Posterior cingulate gyrus (tissue), 11 donors: ENCODE measurements around the gene TUBGCP3.
"Not testable (repeated sequence)": the region's sequence is repeated elsewhere in the genome, so short reads cannot be mapped to it uniquely, and the experiment has no call there.

ENCODE experiments used
- DNase-seq, 10 donors: peaks; one replicate each; pipeline versions ENCODE4 v3.0.0 to v3.0.0-alpha.2; 2020 to 2021; ENCODE audit warnings: mixed read lengths in 3 of 10
- intact Hi-C: fragments of 100-400 bp; cut with DNase I; formaldehyde crosslinking; loops from one replicate; pipeline ENCODE4 v1.15.1; 2023

The TUBGCP3 gene, protein sequence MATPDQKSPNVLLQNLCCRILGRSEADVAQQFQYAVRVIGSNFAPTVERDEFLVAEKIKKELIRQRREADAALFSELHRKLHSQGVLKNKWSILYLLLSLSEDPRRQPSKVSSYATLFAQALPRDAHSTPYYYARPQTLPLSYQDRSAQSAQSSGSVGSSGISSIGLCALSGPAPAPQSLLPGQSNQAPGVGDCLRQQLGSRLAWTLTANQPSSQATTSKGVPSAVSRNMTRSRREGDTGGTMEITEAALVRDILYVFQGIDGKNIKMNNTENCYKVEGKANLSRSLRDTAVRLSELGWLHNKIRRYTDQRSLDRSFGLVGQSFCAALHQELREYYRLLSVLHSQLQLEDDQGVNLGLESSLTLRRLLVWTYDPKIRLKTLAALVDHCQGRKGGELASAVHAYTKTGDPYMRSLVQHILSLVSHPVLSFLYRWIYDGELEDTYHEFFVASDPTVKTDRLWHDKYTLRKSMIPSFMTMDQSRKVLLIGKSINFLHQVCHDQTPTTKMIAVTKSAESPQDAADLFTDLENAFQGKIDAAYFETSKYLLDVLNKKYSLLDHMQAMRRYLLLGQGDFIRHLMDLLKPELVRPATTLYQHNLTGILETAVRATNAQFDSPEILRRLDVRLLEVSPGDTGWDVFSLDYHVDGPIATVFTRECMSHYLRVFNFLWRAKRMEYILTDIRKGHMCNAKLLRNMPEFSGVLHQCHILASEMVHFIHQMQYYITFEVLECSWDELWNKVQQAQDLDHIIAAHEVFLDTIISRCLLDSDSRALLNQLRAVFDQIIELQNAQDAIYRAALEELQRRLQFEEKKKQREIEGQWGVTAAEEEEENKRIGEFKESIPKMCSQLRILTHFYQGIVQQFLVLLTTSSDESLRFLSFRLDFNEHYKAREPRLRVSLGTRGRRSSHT

DNA sequence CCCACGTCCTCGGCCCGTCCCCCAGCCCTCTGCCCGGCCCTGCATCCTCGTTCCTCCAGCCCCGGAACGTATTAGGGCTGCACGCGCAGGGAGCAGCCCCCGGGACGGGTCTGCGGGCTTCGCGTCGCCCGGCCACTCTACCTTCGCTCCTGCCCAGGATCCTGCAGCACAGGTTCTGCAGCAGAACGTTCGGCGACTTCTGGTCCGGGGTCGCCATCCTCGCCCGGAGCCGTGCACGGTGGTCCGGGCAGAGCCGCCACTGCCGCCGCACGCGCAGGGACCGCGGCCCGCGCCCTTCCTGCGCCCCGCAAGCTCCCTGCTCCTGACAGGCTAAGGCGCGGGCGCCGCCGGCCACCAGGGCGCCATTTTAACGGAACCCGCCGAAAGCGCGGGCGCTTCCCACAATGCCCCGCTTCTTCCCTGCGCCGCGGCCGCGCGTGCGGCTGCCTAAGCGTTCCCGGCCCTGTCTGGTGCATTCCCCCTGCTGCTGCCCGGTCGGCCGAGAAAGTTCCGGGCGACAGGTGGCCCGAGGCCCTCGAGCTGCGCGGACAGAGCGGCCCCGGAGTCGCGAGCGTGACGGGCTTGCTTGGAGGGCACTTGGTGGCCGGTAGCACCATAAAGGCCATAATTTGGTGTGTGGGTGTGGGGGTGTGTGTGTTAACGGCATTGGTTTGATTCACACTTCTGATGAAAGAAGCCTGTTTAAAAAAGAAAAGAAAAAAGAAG, at the start of gene TUBGCP3:
TSS of gene TUBGCP3 (minus strand) at position 390 of the 726 bp plus-strand sequence. CDS start at position 217, 173 bp downstream.
- intact Hi-C loops = loop anchor here (2.0 kb wide), 1 partner anchor 17 kb away; no protein-coding TSS in a partner anchor
- peak; percentile 73 to 96 (median 82) for DNase-seq

DNA sequence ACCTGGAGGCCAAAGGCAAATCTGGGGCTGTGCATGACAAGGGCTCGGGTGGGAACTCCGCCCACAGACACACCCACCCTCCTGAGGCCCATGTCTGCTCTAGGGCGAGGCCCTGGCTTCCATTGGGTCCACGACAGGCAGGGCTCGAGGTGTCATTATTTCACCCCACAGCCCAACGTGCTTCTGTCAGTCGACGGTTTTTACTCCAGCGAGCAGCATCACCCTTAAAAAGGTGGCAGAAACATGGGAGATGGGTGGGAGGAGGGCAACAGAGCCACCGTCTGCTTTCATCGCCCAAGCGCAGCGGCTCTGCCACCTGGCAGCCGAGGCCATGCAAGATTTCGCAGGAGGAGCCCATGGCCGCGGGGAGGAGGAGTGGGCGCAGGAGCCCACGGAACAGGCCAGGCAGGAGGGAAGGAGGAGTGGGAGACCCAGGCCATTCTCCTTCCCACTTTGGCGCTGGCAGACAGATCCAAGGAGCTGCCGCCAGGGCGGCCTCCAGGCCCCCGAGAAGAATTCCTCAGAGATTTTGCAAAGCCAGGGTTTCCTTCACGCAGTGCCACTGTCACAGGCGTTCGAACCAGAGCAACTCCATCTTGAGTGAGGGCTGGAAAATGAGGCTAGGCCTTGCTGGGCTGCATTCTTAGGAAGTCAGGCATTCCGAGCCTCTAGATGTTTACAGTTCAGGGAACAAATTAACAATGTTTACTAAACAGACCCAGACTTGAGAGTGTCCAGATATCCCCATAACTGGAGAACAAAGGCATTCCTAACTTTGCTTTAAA, 49.3 kb upstream of the TUBGCP3 start:
- intact Hi-C loops = no loop called here

DNA sequence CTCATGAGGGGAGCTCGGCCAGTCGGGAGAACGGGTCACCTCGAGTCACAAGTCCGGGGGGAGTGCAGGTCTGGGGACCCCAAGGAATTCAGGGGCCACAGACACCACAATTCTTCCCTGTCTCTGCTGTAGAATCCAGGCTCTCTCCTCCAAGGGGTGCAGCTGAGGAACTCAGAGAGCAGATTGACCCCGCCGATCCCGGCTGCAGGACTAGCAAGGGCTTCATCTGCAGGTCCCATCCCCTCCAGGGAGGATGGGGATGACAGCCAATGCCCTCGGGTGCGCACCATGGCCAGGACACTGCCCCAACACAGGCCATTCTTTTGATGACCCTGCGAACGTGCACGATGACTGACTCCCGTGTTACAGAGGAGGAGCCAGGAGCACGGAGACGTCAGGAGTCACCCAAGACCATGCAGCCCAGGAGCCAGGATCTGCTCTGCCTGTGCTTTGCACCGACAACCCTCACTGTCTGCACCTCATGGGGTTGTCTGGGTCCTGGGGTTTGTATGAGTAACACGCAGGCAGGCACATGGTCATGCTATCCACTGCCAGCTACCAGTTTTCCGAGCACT, 48.5 kb upstream of the TUBGCP3 start:
- intact Hi-C loops = no loop called here
- DNase-seq = no peak

More for the DNA sequence above, 49.3 kb upstream of the TUBGCP3 start:
- DNase-seq = no peak

DNA sequence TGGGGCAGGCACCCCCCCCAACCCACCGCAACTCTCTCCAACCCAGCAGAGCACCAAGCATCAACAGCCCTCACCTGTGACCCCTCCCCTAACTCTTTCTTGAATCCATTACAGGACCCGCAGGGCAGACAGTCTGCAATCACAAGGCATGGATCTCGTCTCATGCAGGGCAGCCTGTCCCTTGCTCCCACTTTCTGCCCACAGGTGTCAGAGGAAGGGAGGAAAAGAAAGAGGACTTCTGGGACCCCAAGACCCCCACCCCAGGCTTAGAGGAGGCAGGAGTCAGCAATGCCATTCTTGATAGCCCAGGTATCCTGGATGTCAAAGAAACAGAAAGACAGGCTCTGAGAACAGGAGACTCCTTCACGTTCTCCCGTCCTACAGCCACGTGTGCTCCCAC, 47.4 kb upstream of the TUBGCP3 start:
- intact Hi-C loops = no loop called here

DNA sequence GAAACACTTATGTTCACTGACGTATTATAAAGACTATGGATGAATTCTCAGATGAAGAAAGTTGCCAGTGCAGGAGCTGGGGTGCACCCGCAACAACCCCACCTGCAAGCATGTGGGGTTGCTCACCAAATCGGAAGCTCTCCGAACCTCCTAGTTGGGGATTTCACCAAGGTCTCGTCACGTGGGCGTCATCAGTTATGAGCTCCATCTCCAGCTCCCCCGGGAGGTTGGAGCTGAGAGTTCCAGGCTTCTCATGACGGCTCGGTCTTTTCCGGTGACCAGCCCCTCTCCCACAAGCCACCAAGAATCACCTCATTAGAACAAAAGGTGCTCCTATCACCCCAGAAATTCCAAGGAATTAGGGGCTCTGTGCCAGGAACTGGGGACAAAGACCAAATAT, 46.1 kb upstream of the TUBGCP3 start:
- intact Hi-C loops = no loop called here

More for the DNA sequence above, 47.4 kb upstream of the TUBGCP3 start:
- DNase-seq = no peak

DNA sequence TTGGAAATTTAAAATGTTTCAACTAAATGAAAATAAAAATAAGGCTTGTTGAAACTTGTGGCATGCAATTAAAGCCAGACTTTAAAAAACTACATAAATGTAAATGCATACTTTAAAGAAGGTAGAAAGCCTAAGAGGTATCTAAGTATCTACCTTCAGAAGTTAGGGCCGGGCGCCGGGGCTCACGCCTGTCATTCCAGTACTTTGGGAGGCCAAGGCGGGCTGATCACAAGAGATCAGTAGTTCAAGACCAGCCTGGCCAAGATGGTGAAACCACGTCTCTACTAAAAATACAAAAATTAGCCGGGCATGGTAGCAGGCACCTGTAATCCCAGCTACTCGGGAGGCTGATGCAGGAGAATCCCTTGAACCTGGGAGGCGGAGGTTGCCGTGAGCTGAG, 42.3 kb upstream of the TUBGCP3 start:
- DNase-seq = peak in 1 of 10 donors; percentile 35
- intact Hi-C loops = not testable (repeated sequence)

More for the DNA sequence above, 46.1 kb upstream of the TUBGCP3 start:
- DNase-seq = no peak

DNA sequence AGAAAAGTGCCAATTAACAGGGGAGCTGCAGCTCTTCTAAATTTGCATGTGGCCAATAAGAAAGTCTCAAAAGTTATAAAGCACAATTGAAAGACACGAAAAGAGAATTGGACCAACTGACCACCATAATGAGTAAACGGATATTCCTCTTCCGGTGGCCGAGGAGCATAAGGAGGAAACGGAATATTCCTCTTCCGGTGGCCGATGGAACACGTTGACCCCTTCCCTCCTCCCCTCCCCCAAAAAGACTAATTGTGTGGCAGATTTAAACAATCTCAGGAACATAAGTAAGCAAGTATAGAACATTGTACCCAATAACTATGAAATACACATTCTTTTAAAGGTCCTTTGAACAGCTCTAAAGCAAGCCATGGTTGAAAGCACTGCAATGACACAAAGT, 41.2 kb upstream of the TUBGCP3 start:
- DNase-seq = peak in 1 of 10 donors; percentile 7
- intact Hi-C loops = no loop called here

DNA sequence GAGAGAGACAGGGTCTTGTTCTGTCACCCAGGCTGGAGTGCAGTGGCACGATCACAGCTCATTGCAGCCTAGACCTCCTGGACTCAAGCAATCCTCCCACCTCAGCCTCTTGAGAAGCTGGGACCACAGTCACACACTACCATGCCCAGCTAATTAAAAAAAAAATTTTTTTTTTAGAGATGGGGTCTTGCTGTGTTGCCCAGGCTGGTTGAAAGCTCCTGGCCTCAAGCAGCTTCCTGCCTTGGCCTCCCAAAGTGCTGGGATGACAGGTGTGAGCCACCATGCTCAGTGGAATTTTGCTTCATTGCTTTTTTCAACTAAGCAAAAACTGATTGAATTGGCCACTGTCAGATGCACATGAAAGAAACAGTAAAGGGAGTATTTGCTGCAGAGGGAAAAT, 39.7 kb upstream of the TUBGCP3 start:
- peak in 1 of 10 donors; percentile 16 for DNase-seq
- intact Hi-C loops = not testable (repeated sequence)

DNA sequence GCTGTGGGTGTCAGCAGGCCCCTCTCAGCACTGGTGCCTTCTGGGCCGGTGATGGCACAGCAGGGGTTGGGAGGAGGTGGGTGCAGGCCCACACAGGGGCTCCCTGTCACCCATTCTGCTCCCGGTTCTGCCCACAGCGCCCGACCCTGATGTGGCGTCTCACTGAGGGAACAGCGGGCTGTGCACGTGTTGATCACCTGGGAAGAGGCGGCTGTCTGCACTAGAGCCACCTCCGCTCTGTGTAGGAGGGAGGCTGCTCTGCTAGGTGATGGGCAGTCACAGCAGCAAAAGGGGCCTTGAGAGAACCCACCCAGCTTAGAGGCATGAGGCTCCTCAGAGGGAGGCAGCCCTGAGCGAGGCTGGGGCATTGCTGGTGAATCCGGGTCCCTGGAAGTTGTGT, 39.2 kb upstream of the TUBGCP3 start:
- intact Hi-C loops = no loop called here
- DNase-seq = peak in 1 of 10 donors; percentile 50

DNA sequence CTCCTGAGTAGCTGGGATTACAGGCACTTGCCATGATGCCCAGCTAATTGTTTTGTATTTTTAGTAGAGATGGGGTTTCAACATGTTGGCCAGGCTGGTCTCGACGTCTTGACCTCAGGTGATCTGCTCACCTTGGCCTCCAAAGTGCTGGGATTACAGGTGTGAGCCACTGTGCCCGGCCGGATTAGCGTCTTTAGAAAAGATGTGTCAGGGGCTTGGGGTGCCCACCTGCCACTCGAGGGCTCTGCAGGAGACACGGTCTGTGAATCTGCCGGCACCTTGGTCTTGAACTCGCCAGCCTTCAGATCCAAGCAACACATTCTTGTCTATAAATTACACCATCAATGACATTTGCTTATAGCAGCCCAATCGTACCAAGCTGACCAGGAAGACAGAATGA, 38.8 kb upstream of the TUBGCP3 start:
- intact Hi-C loops = no loop called here
- DNase-seq = peak in 1 of 10 donors; percentile 29

DNA sequence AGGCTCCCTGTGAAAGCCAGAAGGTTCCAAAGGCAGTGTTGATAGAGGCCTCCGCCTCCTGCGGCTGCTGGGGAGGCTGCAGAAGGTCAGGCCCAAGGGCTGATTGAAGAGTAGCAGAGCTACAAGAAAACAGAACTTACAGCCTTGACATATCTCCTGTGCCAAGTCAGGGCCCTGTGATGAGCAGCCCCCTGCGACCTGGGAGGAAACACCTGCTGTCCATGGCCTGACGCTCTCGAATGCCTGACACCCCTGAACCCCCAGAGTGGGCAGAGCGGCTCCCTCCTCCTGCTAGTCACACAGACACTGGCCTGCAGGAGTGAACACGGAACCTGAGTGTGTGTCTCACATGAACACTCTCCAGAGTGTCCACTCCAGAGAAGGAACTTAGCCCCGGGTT, 38.2 kb upstream of the TUBGCP3 start:
- DNase-seq = peak in 1 of 10 donors; percentile 18
- intact Hi-C loops = no loop called here

DNA sequence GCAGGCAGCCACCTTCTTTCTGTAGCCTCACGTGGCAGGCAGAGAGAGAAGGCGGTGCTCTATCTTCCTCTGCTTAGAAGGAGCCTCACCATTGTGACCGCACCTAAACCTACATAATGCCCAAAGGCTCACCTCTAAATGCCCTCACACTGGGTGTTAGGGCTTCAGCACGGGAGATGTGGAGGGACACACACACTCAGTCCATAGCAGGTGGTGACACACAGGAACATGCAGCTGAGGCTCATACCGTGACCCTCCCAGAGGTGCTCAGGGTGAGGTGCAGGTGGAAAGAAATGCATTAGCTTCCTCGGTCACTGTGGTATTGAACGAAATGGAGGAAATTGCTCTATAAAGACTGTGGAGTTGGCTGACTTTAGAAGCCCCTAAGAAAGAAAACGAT, 37.7 kb upstream of the TUBGCP3 start:
- DNase-seq = no peak

DNA sequence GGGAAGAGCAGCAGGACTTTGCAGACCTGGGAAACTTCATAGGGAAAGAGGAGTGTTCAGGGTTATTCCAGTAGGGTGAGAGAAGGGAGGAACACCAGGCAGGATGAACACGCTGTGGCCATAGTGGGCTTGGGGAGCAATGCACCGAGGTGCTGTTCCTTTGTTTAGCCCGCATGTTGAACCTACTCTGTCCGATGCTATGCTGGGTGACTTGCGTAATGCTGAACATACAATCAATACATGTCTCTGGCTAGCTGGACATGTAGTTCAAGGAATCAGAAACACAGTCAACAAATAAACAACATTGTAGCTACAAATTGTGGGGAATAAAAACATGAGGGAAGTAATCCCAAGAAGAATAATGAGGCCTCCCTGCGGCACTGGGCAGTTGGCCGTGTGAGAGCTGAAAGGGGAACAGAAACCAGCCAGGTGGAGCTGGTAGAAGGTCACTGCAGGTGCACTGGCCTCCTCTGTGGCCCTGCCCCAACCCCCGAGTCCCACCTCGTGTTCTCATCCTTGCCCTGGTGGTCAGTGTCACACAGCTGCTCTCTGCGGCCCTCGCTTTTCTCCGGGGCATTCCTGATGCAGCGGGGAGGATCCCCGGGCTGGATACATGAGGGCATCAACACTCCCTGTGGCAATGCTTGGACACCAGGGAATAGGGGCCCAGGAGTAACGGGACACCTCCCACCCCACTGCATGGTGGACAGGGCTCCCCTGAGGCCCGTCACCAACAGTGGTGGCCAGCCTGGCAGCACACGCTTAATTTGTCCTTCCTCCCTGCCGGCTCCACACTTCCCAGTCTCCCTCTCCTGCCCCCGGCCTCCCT, 36.9 kb upstream of the TUBGCP3 start:
- no peak for DNase-seq
- intact Hi-C loops = no loop called here

More for the DNA sequence above, 37.7 kb upstream of the TUBGCP3 start:
- intact Hi-C loops = no loop called here

DNA sequence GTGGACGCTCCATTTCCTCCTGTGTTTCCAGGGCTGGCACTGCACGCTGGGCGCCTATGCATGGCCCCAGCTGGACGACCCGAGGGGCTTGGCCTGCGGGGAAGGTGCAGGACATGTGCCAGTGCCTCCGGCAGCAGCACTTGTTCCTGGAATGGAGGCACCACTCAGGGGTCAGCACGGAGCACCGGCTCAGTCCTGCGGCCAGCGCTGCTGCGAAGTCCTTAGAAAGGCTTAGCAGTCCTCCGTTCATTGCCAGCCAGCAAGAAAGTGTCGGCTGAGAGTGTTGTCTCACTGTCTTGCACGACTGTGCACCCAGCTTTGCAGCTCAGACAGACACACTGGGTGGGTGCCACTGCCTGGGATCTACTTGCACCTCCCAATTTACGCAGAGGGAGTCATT, 36.1 kb upstream of the TUBGCP3 start:
- intact Hi-C loops = no loop called here
- DNase-seq = no peak

DNA sequence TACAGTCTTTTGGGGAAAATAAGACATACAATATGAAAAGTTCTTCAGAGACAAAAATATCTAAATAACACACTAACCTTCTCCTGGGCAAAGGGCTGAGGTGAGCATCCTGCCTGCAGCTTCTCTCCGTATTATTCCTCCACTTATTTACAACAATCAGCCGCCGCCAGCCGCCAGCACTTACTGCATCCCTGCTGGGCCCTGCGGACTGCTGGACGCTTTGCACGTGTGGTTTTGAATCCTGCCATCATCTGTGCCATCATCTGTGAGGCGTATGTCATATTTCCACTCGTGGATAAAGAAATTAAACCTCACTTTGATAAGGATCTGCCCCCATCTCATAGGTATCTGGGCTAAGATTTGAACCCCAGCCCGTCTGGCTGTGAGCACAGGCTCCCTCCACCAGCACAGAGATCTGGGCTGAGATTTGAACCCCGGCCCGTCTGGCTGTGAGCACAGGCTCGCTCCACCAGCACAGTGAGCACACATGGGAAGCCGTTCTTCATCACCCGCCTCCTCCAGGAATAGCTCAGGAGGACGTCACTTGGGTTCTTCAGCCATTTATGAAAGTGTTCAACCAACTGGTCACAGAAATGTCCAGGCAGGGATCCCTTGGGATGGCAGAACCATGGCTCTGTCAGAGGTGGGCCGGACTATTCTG, 35.2 kb upstream of the TUBGCP3 start:
- no peak for DNase-seq
- intact Hi-C loops = no loop called here

DNA sequence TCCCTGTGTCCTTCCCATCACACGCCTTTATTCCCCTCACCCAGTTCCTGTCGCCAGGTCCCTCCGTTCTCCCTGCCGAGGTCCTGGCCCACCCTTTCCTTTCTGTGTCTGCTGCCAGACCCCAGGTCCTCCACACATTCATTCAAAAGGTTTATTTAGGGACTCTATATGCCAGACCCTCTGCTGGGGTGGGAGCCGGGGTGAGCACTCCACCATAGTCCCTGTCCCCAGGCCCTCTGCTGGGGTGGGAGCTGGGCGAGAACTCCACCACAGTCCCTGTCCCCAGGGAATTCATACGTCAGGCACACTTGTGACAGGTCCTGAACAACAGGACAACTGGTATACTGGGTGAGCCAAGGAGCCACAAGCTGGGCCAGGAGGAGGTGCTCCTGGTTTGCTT, 34.4 kb upstream of the TUBGCP3 start:
- no peak for DNase-seq
- intact Hi-C loops = no loop called here

DNA sequence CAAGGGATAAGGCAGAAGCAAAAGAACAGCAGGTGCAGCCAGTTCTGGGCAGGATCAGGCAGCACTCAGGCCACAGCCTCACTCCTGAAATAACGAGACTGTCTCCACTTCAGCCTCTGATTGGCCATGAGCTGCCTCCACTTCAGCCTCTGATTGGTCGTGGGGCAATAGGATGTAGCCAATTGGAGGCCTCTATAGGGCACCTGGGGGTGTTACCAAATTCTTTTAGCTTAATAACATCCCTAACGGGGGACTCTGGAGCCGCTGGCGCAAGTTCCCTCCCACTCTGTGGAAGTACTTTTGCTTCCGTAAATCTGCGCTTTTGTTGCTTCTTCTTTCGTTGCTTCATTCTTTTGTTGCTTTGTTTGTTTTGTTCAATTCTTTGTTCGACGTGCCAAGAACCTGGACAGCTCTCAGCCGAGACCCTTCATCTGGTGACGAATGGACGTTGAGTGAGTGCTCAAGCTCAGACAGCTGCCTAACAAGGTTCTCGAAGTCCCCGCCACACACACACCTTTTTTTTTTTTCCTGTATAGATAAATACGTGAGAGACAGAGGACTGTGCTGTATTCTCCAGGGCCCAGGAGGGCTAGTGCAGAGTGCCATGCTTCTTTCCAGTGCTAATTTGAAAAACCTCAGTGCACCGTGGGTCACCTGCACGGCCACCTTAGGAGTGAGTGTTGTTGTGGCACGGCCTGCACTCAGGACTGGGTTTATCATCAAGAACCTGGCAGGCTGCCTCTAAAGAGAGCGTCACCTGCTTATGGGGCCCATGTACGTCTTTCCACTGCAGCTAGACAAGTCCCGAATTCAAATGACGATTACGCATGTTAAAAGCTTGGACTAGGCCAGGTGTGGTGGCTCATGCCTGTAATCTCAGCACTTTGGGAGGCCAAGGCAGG, 32.0 kb upstream of the TUBGCP3 start:
- peak in 1 of 10 donors; percentile 43 for DNase-seq

More for the DNA sequence above, 32.0 kb upstream of the TUBGCP3 start:
- intact Hi-C loops = no loop called here
